HG03108 (cell line): ENCODE results near the gene RING1.
A peak's percentile ranks its signal among the peaks of the same experiment; 100 is the strongest.

Source experiments
- ATAC-seq: cut with Tn5 transposase; IDR thresholded peaks from one replicate; pipeline ENCODE4 v1.9.1; 2021; ENCODE audit warnings: moderate library complexity; ENCODE audit not compliant: unreplicated experiment

Gene RING1

DNA sequence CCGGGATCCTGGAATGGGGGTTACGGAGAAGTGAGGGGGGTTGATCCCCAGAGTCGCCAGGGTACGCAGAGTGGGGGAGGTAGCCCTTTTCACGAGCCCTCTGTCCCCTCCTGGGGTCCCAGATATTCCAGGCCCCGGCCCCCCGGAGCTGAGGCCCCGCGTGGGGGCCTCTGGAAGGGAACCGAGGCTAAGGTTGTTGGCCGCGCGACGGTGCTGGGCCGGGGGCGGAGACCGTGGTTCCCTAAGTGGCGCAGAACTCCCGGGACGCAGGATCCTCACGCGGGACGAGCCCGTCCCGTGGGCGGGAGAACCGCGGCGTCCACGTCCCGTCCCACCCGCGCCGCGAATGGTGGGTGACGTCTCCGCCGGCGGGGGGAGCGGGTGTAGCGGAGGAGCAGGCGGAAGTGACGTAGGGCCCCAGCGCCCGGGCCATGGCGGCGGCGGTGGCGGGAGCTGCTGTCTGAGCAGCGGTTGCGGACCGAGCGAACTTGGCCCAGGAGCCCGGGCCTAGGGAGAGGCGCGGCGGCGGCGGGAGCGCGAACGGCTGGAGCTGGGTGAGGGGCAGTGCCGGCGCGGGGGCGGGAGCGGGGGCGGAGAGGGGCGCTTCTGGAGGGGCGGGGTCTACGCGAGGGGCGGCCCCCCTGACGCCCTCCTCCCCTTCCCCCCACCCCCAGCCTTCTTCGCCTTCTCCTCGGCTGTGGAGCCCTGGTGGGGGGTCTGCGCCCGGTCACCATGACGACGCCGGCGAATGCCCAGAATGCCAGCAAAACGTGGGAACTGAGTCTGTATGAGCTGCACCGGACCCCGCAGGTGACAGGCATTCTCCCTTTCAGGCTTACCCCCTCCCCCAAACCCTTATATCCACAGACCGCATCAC lies at the start of gene RING1:
RING1 (plus strand) TSS at position 410 of the 877 bp plus-strand sequence; CDS start at position 733, 323 bp downstream.
- no peak for ATAC-seq

DNA sequence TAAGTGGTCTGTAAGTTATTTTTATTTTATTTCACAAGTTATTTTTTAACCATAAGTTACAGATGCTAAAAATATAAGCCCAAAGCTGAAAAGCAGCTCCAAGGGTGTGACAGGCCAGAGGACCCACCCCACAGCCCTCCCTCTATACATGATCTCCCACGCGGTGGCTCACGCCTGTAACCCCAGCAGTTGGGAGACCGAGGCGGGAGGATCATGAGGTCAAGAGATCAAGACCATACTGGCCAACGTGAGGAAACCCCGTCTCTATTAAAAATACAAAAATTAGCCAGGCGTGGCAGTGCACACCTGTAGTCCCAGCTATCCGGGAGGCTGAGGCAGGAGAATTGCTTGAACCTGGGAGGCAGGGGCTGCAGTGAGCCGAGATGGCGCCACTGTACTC lies 48.2 kb upstream of the RING1 start:
- no peak for ATAC-seq

DNA sequence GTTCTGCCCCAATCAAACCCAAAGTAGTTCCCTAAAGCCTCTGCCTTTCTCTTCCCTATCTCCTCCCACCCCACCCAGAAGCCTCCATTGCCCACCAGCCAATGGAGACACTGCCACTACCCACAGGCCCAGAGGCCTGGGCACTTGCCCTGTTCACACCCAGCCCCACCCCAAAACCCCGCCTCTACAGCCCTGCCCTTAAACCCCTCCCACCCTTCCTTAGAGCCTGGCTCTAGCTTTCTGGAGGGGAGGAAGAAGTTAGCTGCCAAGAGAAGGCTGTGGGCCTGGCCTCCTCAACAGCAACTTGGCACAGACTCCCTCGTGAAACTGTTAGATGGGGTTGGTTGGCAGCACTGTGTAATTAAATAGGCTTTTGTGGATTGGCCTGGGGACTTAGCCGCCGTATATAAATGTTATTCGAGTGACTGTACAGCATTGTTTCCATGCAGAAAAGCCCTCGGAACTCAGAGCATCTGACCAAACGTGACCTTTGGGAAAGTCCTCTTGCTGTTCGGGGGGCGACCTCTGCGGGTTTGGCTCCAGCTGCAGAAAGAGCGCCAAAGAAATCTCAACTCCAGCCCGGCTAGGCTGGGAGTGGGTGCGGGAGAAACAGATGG lies 47.5 kb upstream of the RING1 start:
- ATAC-seq = no peak

DNA sequence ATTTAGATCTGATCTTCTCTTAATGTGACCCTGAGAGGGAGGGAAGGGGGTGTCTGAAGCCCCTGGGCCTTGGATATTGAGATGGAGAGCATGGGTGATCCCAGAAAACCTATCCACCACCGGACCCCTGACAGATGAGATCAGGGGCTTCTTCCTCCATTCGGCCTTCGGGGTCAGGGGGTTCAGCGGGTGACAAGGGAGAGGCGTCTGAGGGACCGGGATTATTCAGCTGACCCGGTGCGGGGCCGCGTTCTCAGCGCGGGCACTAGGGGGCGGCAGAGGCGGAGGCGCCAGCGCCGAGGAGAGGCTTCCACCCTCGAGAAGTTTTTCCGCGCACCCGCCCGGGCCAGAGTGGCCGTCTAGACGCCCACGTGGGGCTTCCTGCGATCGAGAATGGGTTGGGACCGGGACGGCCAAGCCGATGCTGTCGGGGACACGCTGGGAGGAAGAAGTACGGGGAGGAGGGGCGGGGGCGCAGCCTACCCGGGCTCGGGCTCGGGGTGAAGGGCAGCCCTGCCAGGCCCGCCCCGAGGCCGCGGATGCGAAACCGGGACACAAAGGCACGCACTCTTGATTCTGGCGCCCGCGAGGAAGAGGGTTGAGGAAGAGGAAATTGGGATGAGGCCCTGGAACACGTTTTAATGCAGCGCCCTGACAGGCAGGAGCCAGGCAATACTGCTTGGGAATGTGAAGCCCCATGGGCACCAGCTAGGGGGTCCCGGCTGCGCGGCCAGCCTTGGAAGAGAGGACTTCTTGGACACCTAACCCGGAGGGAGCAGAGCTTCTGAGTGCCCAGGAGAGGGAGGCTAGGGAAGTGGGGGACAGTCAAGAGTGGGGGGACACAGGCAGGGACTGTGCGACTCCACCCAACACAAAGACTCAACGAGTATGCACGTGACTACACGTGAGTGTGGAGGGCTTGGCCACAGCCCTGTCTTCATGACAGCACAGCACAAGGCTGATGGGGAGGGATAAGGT lies 46.7 kb upstream of the RING1 start:
- ATAC-seq = peak; percentile 51

DNA sequence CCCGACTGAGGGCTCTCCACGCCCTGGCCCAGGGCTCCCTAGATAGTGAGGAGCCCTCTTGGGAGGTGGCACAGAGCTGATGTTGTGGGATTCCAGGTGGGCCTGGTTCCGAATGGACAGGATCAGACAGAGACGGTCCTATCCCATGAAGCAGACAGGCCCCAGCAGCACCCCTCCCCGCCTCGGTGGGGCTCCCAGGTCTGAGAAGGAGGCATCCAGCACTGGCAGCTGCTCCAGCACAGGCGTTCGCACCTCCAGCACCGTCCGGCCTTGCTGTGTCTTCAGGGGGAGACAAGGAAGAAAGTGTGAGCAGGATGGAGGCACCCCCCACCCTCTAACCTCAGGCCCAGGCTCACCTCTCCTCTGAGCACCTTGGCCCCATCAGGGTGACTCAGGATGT lies 44.8 kb upstream of the RING1 start:
- no peak for ATAC-seq

DNA sequence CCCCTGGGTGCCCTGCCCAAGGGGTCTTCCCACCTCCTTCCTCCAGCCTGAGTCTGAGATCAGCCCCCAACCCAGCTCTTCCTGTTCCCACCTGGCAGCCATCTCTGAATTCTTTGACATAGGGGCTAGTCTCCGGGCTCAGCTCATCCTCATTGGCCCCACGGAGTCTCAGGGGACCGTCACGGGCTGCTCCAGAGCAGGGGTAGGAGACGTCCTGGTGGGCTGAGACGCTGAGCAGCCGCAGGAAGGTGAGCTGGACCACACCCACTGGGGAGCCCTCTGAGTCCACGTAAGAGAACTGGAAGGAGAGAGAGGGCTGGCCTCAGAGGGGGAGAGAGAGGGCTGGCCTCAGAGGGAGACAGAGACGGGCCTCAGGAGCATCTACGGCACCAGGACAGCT lies 44.1 kb upstream of the RING1 start:
- no peak for ATAC-seq

DNA sequence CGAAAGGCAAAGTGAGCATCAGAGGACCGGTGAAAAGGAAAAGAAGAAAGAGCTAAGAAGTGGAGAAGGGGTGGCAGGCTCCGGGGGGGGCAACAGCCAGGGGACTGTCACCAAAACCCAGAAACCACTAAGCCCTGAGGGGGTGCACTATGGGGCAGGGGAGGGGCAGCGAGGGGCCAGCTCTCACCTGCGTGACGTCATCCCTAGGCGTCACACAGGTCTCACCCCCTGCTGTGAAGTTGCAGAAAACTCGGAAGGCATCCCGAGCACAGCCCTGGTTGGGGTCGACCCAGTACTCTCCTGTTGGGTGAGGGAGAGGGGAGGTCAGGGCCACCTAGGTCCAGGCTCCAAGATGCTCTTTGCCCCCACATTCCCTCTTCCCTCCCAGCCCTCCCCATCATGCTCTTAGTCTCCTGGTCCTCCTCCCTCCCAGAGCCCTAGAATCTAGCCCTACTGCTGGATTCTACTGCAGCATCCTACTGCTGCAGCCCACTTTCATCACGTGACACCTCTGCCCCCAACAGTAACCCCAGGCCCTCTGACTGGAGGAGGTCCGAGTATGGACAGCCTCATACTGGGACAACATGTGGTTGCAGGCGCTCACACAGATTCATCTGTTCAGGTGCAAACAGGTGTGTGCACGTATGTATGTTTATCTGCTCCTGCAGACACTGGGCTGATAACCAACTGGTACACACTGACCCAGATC lies 43.5 kb upstream of the RING1 start:
- ATAC-seq = no peak

DNA sequence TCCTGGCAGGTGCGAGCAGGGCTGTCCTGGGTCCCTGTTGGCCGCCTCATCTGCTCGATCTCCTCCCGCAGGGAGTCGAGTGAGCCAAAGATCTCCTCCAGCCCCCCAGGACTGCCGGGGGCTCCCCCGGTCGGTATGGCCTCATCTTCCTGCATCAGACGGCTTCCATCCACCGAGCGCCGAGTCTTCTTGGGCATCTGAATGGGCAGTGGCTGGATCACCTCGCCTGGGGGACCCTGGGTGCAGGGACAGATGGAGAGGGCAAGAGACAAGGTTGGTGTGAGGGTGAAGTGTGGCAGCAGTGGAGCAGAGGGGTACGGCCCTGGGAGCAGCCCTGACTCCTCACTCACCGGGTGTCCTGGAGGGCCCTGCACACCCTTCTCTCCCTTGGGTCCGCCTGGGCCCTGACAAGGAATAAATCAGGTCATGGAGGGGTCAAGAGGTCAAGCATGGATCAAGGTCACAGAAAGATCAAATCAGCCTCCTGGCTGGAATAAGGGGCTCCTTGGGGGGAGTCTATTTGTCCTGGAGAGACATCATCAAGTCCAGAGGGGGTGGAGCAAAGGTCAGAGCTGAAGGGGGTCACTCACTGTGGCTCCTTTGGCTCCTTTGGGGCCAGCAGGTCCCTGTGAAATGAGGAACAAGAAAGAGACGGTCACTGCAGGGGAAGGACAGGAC lies 42.6 kb upstream of the RING1 start:
- ATAC-seq = no peak

DNA sequence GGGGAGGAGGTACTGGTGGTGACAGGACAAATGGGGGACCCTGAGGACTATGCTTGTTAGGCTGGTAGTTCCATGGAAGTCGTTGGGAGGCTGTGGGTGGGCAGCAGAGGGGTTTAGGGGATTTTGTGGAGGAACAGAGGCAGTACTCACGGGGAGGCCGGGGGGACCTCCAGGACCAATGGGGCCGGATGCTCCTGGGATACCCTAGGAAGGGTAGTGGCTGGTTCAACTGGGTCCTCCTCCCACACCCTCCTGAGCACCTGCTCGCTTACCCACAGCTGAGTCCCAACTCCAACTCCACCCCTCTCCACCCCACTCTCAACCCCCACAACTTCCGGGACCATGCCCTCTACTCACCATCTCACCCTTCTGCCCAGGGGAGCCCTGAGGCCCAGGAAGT lies 41.9 kb upstream of the RING1 start:
- ATAC-seq = no peak

DNA sequence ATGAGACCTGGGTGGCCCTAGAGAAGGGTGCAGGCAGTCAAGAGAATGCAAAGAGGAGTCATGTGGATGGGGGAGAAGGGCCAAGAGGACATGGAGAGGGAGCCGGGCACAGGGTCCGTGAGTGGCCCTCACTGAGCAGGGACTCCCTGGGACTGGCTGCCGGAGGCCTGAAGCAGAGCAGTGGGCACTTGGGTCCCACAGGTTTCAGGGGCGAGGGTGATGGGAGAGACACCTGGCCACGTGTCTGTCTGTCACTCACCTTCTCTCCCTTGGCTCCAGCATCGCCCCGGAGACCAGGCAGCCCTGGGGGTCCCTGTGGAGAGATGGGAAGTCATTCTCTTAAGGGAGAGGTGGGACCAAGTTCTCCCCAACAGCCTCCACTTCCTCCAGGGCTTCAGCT lies 41.5 kb upstream of the RING1 start:
- no peak for ATAC-seq

DNA sequence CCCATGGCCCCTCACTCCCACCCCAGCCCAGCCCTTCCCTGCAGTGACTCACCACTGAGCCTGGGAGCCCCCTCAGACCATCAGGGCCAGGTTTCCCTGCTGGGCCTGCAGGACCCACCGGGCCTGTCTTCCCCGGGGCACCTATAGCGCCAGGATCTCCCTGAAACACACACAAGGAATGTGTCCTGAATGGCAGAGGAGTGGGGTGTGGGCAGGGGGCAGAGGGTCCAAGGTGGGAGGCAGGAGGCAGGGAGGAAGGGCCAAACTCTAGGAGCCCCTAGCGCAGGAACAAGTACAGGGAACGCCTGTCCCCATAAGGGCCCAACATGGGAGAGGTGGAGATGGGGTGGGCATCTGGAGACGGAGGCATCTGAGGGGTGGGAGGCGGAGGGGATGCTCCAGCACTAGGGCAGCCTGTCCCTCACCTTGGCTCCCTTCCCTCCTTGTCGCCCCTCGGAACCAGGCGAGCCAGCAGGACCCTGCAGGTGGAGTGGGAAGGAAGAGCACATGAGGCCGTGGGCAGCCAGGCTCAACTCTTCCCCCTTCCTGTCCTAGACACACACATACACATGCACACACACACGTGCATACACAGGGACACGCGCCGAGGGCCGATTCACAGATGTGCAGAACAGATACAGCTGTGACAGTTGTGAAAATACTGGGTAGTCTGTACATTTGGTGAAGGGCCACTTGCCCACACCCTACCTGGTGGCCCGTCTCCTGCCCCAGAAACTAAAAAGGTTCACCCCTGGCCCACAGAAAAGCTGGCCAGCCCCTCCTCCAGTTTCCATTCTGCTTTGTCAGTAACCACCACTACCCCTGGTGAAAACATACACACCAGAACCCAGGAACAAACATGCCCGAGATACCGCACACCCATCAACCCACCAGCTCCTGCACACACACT lies 40.7 kb upstream of the RING1 start:
- no peak for ATAC-seq

DNA sequence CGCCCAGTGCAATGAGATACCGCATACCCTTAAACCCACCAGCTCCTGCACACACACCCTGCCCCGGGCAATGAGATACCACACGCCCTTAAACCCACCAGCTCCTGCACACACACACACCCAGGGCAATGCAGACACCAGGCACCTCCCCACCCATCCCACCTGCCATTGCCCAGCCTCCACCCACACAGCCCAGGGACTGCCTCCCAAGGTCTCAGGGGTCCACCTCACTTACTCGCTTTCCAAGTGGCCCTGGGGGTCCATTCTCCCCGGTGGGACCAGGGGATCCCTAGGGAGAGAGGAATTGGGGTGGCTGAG lies 40.1 kb upstream of the RING1 start:
- ATAC-seq = no peak

DNA sequence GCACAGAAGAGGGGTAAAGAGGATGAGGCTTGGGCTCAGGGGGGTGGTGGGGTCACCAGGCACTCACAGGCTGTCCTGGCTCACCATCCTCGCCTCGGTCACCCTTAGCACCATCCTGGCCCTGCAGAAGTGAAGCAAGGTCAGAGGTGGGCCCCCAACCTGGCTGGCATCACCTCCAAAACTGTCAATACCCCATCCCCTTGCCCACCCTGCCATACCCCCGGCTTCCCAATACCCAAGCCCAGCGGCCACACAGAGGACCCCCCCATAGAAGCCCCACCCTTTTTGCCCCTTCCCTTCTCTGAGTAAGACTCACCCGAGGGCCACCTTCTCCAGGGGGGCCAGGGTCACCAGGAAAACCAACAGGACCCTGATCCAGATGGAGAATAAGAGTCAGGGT lies 39.7 kb upstream of the RING1 start:
- no peak for ATAC-seq

DNA sequence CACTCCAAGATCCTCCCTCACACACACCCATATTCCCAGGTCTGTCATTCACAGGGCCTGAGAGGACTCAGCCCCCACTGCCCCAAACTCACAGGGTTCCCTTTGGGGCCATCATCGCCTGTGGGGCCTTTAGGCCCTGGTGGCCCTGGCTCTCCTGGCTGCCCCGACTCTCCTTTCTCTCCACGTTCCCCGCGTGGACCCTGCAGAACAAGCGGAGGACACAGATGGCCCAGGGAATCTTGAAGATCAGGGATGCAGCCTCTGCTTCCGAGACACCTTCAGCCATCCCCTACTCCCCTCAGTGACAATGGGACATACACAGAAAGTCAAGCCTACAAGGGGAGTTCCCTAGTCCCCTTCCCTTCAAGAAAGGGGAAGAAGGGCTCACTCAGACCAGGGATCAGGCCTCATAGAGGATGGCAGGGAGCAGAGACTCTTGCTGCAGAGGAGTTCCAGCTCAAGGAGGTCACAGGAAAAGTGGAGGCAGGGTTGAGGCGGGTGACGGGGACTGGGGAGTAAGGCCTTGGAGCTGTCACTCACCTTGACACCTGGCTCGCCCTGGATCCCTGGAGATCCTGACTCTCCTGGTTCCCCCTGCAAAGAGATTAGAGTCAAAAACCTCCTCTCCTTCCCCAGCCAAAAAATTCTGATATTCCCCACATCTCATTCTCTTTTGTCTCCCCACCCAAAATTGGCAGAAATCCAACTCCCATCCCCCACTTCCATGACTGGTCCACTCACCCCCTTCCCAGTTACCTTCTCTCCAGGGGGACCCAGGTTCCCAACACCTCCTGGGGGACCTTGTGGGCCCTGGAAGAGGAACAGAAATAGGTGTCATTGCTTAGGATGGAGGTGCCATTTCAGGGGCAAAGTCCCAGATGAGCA lies 38.8 kb upstream of the RING1 start:
- no peak for ATAC-seq

DNA sequence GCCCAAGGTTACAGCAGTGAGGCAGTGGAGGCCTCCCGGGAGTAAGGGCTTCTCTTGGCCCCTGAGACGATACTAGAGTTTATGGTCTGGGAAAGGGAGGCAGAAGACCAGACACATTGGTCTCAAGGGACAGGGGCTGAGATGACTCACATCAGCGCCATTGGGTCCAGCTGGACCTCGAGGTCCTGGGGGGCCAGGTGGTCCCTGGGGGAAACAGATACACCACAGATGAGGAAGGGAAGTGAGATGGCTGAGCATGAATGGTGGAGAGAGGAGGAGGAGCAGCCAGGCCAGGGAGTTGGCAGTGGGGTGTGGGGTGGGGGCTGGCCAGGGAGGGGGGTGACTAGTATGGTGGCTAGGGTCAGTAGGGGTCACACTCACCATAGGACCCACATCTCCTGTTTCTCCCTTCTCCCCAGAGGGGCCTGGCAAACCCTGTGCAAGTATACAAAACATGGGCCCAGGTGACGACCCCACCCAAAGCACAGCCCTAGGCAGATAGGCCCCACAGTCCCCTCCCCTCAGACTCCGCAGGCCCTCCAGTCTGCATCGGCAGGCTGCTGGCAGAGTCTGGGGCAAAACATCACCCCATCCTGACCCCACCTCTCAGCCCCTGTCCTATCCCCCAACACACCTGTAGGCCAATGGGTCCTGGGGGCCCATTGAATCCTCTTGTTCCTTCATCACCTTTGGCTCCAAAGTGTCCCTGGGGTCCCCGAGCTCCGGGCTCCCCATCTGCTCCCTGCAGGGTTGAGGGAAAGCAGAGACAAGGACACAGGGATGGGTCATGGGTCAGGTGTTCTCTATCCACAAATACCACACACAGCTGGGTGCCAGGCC lies 37.9 kb upstream of the RING1 start:
- ATAC-seq = no peak

DNA sequence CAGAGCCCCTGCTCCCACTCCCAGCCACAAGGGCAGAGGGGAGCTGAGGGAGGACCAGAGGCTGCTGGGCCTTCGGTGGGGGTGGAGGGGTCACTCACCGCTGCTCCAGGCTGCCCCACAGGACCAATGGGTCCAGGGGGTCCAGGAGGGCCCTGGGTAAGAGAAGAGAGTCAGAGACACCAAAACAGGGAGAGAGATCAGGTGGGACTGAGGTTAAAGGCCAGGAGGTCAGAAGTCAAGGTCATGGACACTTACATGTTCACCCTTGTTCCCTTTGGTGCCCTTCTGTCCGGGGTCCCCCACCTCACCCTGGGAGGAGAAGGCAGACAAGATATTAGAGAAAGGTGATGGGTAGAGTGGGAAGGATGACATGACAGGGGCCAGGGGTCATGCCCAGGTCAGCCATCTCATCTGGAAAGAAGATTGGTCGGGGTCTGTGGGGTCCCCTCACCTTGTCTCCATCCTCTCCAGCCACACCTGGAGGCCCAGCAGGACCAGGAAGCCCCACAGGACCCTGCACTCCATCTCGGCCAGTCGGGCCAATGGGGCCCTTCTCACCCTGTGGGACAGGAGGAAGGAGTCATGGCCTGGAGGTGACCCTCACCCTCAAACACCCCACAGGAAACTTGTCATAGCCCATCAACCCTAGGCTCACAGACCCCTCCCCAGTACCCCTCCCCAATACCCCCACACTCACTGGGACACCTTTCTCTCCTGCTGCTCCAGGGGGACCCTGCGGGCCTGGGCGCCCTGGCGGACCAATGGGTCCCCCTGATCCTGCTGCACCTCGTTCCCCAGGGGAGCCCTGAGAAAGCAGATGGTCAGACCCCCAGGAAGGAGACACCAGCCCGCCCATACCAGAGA lies 37.1 kb upstream of the RING1 start:
- ATAC-seq = no peak
